Measurements from ENCODE around the gene JCHAIN.

Gene JCHAIN

GRCh38 chr4:70640192-70640591, 26.1 kb downstream of the JCHAIN start:
- DNase-seq (ENCODE audit: low read depth in 2 of 2), result no peak

- DNase-seq (ENCODE audit: low read depth in 2 of 2), result no peak
These were observed 28.9 kb downstream of the JCHAIN start for GRCh38 chr4:70637239-70637913.

GRCh38 chr4:70634482-70634881, 31.8 kb downstream of the JCHAIN start:
- no peak for DNase-seq (ENCODE audit: low read depth in 2 of 2)

DNA sequence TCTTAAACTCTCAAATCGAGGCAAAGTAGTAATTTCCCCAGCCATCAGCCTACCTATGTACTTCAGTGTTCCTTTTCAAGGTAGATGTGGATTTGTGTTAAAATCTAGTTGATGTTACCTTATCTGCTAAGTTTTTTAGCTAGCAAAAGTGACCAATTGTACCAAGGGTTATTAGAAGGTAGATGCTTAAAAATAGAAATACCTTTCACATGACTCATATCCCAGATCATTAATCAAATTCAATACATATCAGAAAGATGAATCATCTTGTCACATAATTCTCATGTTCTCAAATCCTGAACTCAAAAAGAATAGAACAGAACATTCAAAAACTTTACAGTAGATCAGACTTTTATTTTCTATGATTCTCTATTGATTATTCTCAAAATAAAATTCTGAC, 34.3 kb downstream of the JCHAIN start:
- DNase-seq (ENCODE audit: low read depth in 2 of 2), result no peak

DNA sequence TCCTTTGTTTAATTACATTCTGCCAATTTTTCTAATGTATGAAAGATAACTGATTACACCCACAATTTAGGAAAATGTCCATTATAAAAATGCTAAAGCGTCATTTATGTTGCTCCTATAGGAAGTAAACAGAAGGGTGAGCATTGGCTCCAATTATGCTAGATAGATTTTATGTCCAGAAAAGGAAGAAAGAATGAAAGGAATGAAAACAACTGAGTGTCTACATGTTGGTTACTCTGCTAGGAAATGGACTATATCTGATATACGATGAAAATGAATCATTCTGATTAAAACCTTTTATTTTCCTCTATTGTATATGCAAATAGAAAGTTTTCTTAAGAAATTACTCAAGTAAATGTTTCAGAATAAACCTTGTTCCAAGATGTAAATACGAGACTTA, 36.1 kb downstream of the JCHAIN start:
- no peak for DNase-seq (ENCODE audit: low read depth in 2 of 2)

- DNase-seq (ENCODE audit: low read depth in 2 of 2), result no peak
These were observed 36.7 kb downstream of the JCHAIN start for GRCh38 chr4:70629469-70630090.

GRCh38 chr4:70628444-70628843, 37.9 kb downstream of the JCHAIN start, which contains the start of gene ENAM:
TSS of gene ENAM (plus strand) at chr4:70628744. CDS start at chr4:70629501, 757 bp downstream.
- no peak for DNase-seq (ENCODE audit: low read depth in 2 of 2)

GRCh38 chr4:70627620-70628019, 38.7 kb downstream of the JCHAIN start:
- no peak for DNase-seq (ENCODE audit: low read depth in 2 of 2)

GRCh38 chr4:70624226-70624793, 42.0 kb downstream of the JCHAIN start:
- DNase-seq (ENCODE audit: low read depth in 2 of 2), result no peak

- no peak for DNase-seq (ENCODE audit: low read depth in 2 of 2)
These were observed 43.0 kb downstream of the JCHAIN start for GRCh38 chr4:70623323-70623722.

- no peak for DNase-seq (ENCODE audit: low read depth in 2 of 2)
These were observed 46.5 kb downstream of the JCHAIN start for GRCh38 chr4:70619778-70620177.

- no peak for DNase-seq (ENCODE audit: low read depth in 2 of 2)
These were observed 47.0 kb downstream of the JCHAIN start for GRCh38 chr4:70619288-70619687.

DNA sequence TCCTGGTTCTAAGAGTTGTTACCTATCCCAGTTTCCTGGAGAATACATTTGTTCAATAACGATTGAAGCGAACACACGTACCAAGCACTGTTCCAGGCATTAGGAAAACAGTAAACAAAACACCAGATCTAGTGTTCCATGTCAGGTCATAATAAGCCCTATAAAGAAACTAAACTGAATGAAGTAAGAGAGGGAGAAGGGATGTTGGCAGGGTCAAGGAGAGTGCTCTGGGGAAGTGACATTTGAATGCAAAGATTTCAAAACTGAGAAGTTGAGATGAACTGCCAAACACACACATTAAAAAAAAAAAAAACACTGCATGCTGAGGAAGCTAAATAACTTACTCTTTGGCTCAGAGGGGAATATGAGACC, 52.1 kb downstream of the JCHAIN start:
- no peak for DNase-seq (ENCODE audit: low read depth in 2 of 2)

DNA sequence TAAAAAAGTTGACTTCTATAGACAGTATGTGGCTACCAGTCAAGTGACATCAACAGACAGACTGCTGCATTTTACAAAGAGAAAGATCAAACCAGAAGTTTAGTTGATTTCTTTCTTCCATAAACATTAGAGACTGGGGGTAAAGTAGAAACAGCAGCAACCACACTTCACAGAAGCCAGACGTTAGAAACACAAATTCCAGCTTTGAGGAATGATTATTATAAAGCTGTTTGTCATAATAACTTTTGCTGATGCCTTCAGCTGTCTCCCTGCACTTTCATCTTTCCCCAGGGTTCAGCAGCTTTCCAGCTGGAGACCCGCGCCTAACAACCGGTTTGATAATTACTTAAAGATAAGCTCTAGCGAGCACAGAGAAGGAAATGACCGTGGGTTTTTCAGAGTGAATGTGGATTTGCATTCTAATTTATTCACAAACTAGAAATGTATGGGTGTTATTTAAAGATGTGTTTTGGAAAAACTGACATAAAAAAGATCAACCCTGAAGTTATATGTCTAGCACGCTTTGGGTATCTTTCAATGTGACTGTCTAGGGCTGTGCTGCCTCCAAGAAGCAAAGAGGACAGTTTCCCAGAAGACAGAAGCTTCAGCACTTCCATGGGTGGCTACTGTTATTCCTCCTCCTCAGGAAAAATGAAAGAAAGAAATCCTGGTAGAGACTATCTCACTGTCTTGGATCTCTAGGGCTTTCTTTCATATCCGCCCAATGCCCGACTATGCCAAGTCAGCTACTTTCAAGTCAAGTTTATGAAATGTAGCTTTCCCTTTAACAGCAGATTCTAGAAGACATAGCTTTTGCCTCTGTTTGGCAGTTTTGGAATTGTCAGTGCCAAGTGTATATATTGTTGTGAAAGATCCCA, 52.8 kb downstream of the JCHAIN start:
- DNase-seq (ENCODE audit: low read depth in 2 of 2), result no peak

DNA sequence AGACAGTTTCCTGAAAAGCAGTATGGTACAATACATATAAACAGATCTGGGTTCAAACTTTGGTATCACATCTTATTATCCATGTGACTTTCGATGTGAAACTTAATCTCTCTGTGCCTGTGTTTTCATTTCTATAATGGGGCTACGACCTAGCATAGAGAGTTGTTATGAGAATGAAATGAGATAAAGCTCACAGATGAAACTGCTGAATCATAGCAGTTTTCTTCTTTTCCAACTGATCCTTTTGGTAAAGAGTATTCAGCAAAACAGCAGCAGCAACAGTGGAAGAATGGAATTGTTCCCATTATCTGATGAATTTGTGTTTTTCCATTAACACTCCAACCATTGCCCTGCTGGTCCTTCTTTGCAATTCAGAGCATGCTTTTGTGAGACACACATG, 58.0 kb downstream of the JCHAIN start:
- no peak for DNase-seq (ENCODE audit: low read depth in 2 of 2)

DNA sequence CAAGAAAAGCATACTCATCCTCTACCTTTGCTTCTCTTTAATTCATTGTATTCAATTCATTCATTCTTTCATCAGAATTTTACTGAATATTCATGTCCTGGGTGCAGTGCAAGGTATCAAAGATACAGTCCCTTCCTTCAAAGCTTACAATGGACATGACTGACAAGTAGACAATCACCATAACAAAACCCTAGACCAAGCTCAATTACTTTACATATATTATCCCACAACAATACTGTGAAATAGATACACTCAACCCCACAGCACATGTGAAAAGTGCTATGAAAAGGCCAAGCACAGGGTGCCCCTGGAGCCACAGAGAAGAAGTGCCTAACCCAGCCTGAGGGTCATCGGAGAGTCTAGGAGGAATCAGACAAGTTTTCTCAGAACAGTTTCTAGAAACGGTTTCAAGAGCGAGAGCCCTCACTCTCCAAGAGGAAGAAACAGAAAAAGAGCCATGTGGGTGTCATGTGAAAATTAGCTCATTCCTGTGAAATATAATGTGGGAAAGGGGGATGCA, 58.9 kb downstream of the JCHAIN start:
- no peak for DNase-seq (ENCODE audit: low read depth in 2 of 2)

- DNase-seq (ENCODE audit: low read depth in 2 of 2), result no peak
These were observed 59.8 kb downstream of the JCHAIN start for GRCh38 chr4:70606459-70606858.

Data from stimulated activated CD8-positive, alpha-beta memory T cell treated with anti-CD3 and anti-CD28 coated beads, Interleukin-15, amount 100 ng/mL, for 4 hours (primary cell).